HepG2 (cell line): Measurements from ENCODE around the gene ISY1. TPM values are rescaled to one million over a fixed set of nuclear protein-coding genes. Genes with fewer than 3 reads are reported as not detected.

Source experiments
- DNMT1 ChIP-seq: sonication (generic); formaldehyde crosslinking; IDR thresholded peaks from 2 replicates; pipeline ENCODE4 v1.5.1; 2020; ENCODE audit warnings: mild to moderate bottlenecking, missing genetic modification reagents
- FOXP4 ChIP-seq: sonication (generic); formaldehyde crosslinking; IDR thresholded peaks from 2 replicates; pipeline ENCODE4 v1.4.0; 2020; ENCODE audit warnings: missing genetic modification reagents
- JUNB ChIP-seq: sonication (generic); formaldehyde crosslinking; IDR thresholded peaks from 2 replicates; pipeline ENCODE4 v1.8.0; 2022; ENCODE audit warnings: missing genetic modification reagents, mild to moderate bottlenecking, borderline replicate concordance
- KLF9 ChIP-seq: IDR thresholded peaks from 2 replicates; pipeline ENCODE4 v1.6.1; 2016; ENCODE audit warnings: low read depth
- NFAT5 ChIP-seq: sonication (generic); formaldehyde crosslinking; IDR thresholded peaks from 2 replicates; pipeline ENCODE4 v1.4.0; 2020; ENCODE audit warnings: missing genetic modification reagents
- RBM22 ChIP-seq: fragments of 200-400 bp; formaldehyde crosslinking; optimal IDR thresholded peaks from 2 replicates; pipeline ENCODE3; 2017; ENCODE audit warnings: mild to moderate bottlenecking, low read length, moderate library complexity
- TFDP2 ChIP-seq: sonication (generic); formaldehyde crosslinking; IDR thresholded peaks from 2 replicates; pipeline ENCODE4 v1.4.0; 2020; ENCODE audit warnings: missing genetic modification reagents
- ZBTB3 ChIP-seq: sonication (generic); formaldehyde crosslinking; IDR thresholded peaks from 2 replicates; pipeline ENCODE4 v1.4.0; 2020; ENCODE audit warnings: low read depth, mild to moderate bottlenecking, moderate library complexity, missing genetic modification reagents, borderline replicate concordance
- ZC3H4 ChIP-seq: sonication (generic); formaldehyde crosslinking; IDR thresholded peaks from 2 replicates; pipeline ENCODE4 v1.4.0; 2020; ENCODE audit warnings: missing genetic modification reagents, borderline replicate concordance
- ZHX2 ChIP-seq, 2 experiments: sonication (generic) in 1 of 2; formaldehyde crosslinking in 1 of 2; IDR thresholded peaks; 2 replicates each; pipeline versions ENCODE4 v1.6.1 to v1.9.0; 2014 to 2022; ENCODE audit warnings: antibody characterized with exemption in 1 of 2, borderline replicate concordance in 1 of 2, inconsistent platforms in 1 of 2, low read depth in 1 of 2, missing genetic modification reagents in 1 of 2
- ZNF547 ChIP-seq: sonication (generic); formaldehyde crosslinking; IDR thresholded peaks from 2 replicates; pipeline ENCODE4 v1.5.1; 2020; ENCODE audit warnings: mild to moderate bottlenecking, missing genetic modification reagents
- ZNF569 ChIP-seq: sonication (generic); formaldehyde crosslinking; IDR thresholded peaks from 2 replicates; pipeline ENCODE4 v1.5.0; 2020; ENCODE audit warnings: mild to moderate bottlenecking, missing genetic modification reagents, moderate library complexity, borderline replicate concordance
- polyA plus RNA-seq, 8 experiments: library from polyadenylated mRNA; depleted of rRNA in 3 of 8; stranded (reverse) in 7 of 8; unstranded in 1 of 8; fragments of >200 nt; fragmentation: Illumina TruSeq in 4 of 8; extraction: Trizol in 4 of 8; gene quantifications; 2 replicates each; pipeline versions ENCODE4 v1.2.1 to v1.2.3, GENCODE V29; 2011 to 2016; ENCODE audit warnings: low read depth in 4 of 8, missing spikeins in 1 of 8, mixed read lengths in 1 of 8; ENCODE audit not compliant: insufficient read depth in 1 of 8
- total RNA-seq, 5 experiments: library from RNA; depleted of rRNA; stranded (reverse); fragments of >200 nt; fragmentation: Illumina TruSeq; extraction: Trizol; gene quantifications; 2 replicates each; pipeline ENCODE4 v1.2.3, GENCODE V29; 2016; ENCODE audit warnings: low read depth in 1 of 5

The ISY1 gene
- total and polyA plus RNA-seq, 2 of the 13 experiments (the other 11 are each of a cell fraction or from before 2014, with no cell fraction given), result 21.0 to 39.1 TPM

GRCh38 chr3:129183569-129184395 is 22.9 kb upstream of the ISY1 start, which contains the start of gene CNBP (continued):
- TF ChIP-seq NFAT5 (CRISPR knock-in tag) (peak; percentile 55; the same call in 1 of the 2 replicates), ZNF547 (peak; percentile 97), DNMT1 (no peak; the same call in 1 of the 2 replicates), ZC3H4 (CRISPR knock-in tag) (no peak), ZNF569 (CRISPR knock-in tag) (0 out of 2 replicates have a peak, but pooled peaks have one; percentile 77), ZBTB3 (CRISPR knock-in tag) (no peak), RBM22 (no peak), TFDP2 (CRISPR knock-in tag) (peak; percentile 69), KLF9 (CRISPR knock-in tag) (peak; percentile 20; the same call in 1 of the 2 replicates), ZHX2 (IDR thresholded peaks at IDR 0.05; ENCODE audit: low read depth) (peak; percentile 13; the same call in 1 of the 2 replicates), ZHX2 (CRISPR knock-in tag; IDR thresholded peaks at IDR 0.05; ENCODE audit: borderline replicate concordance) (no peak), JUNB (CRISPR knock-in tag) (no peak; the same call in 1 of the 2 replicates), FOXP4 (0 out of 2 replicates have a peak, but pooled peaks have one; percentile 10)
